Muscle of leg (tissue), 11 donors: ENCODE results near the gene NKD1. TPM values are rescaled to one million over a fixed set of nuclear protein-coding genes. Genes with fewer than 3 reads are reported as not detected.

Experiments used
- DNase-seq: peaks from one replicate; pipeline ENCODE4 v3.0.0; 2013
- H3K27ac ChIP-seq: one replicate; pipeline ENCODE4 v1.5.1; 2013; ENCODE audit warnings: mild to moderate bottlenecking, low read length, control low read depth
- H3K27me3 ChIP-seq: one replicate; pipeline ENCODE4 v1.6.1; 2013; ENCODE audit warnings: low read length; ENCODE audit not compliant: control insufficient read depth, insufficient read depth
- H3K36me3 ChIP-seq: one replicate; pipeline ENCODE4 v1.6.1; 2013; ENCODE audit warnings: low read length; ENCODE audit not compliant: control insufficient read depth, insufficient read depth
- H3K4me1 ChIP-seq: one replicate; pipeline ENCODE4 v1.6.1; 2013; ENCODE audit warnings: low read length; ENCODE audit not compliant: control insufficient read depth, insufficient read depth
- H3K4me3 ChIP-seq: one replicate; pipeline ENCODE4 v1.5.1; 2013; ENCODE audit warnings: low read length, control low read depth
- H3K9me3 ChIP-seq: replicated peaks from 2 replicates; pipeline ENCODE4 v1.6.1; 2013; ENCODE audit warnings: low read depth, low read length; ENCODE audit not compliant: control insufficient read depth
- WGBS: methylation state at CpG from one replicate; pipeline ENCODE4 v1.1.5; 2013; ENCODE audit warnings: missing lambda C conversion rate; ENCODE audit not compliant: insufficient coverage; 5-methylcytosine and 5-hydroxymethylcytosine counted together
- polyA plus RNA-seq, 8 donors: library from polyadenylated mRNA; unstranded; fragments of 120-200 nt; gene quantifications; one replicate each; pipeline versions ENCODE4 v1.2.1 to v1.2.3, GENCODE V29; 2013; ENCODE audit warnings: inconsistent platforms in 1 of 8, low replicate concordance in 1 of 8; ENCODE audit not compliant: insufficient read length in 8 of 8, insufficient read depth in 1 of 8
- total RNA-seq: library from RNA; stranded (reverse); fragments of 120-200 nt; gene quantifications from one replicate; pipeline ENCODE4 v1.2.4, GENCODE V29; 2013

The NKD1 gene
- total and polyA plus RNA-seq, 9 donors: 2.8 to 7.7 (median 4.5) TPM

DNA sequence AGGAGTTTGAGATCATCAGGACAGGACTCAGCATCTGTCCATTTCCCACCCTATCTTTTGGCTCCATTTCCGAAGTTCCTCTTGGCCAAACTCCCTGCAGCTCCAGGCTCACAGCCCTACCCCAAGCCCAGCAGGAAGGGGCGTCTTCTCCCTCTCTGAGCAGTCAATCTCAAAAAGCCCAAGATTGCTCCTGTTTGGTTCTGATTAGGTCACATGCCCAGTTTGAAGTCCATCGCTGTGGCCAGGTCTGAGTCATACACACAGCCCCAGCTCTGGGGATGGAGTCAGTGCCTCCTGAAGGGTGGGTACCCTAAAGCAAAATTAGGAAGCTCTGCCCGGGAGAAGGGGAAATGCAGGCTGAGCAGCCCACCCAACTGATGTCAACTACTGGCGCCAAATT is 109.0 kb downstream of the NKD1 start:
- no peaks in the 10 kb centered on the region for H3K4me1 ChIP-seq
- DNase-seq: peak; percentile 23
- WGBS: 51% methylated on average over 3 of the region's 5 CpGs
- no peak overlapping the region for H3K4me3 ChIP-seq
- H3K36me3 ChIP-seq: no peaks in the 10 kb centered on the region
- no peak overlapping the region for H3K27ac ChIP-seq
- H3K9me3 ChIP-seq: no peaks in the 10 kb centered on the region
- H3K27me3 ChIP-seq: peaks cover 2% of the 10 kb centered on the region

- DNase-seq: no peak
Measured at GRCh38 chr16:50659806-50660205, 111.6 kb downstream of the NKD1 start.

DNA sequence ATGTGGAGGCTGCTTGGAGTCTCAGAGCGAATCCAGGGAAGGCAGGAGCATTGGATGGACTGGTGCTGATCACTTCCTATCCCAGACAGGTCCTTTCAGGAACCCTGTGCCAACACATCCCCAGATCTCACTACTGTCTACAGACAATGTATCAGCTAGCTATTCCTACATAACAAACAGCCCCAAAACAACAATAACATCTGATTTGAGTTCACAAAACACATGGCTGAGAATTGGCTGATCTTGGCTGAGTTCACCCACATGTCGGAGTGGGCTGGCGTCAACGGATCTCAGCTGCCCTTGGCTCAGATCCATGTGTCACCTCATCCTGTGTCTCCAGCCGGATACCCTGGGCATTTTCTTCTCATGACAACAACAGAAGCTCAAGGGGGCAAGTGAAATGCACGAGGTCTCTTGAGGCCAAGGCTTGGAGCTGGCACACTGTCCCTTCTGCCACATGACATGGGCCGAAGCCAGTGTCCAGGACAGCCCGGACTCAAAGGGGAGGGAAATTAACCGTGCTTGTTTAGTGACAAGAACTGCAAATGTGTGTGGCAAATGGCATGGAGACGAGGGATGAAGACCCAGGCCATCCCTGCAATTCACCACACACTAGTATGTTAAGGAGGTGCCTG is 114.2 kb downstream of the NKD1 start:
- H3K4me3 ChIP-seq: no peak overlapping the region
- no peak for DNase-seq
- 68% methylated on average over 7 of the region's 10 CpGs for WGBS

More at GRCh38 chr16:50659806-50660205, 111.6 kb downstream of the NKD1 start:
- Histone ChIP-seq H3K4me3 (no peak overlapping the region), H3K9me3 (peaks cover 9% of the 10 kb centered on the region), H3K27ac (no peak overlapping the region), H3K4me1 (peaks cover under 1% of the 10 kb centered on the region), H3K36me3 (no peaks in the 10 kb centered on the region), H3K27me3 (no peaks in the 10 kb centered on the region)
- WGBS: 100% methylated on average over 1 of the region's 5 CpGs

DNA sequence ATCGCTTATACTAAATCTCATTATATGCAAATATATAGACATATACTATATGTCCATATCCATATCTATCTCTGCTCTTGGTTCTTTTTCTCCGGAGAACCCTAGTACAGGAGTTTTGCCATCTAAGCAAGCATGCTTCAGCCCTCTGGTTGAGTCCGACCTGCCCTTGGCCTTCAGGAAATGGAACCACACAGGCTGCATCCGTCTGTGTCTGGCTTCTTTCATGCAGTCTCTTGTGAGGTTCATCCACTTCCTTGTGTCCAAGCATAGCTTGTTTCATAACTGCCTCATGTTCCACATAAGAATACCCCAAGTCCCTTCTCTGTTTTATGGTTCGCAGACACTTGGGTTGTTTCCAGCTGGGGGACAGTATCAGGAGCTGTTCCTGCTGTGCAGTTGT is 116.1 kb downstream of the NKD1 start:
- Histone ChIP-seq H3K4me3 (no peak overlapping the region), H3K36me3 (no peaks in the 10 kb centered on the region), H3K9me3 (peaks cover 9% of the 10 kb centered on the region), H3K27me3 (no peaks in the 10 kb centered on the region), H3K27ac (no peak overlapping the region), H3K4me1 (peaks cover 25% of the 10 kb centered on the region)
- WGBS: 83% methylated on average over 3 of the region's 5 CpGs
- DNase-seq: no peak

More for the DNA sequence above, 114.2 kb downstream of the NKD1 start:
- H3K36me3 ChIP-seq: no peaks in the 10 kb centered on the region
- no peak overlapping the region for H3K27ac ChIP-seq
- peaks cover 9% of the 10 kb centered on the region for H3K9me3 ChIP-seq
- H3K4me1 ChIP-seq: peaks cover 8% of the 10 kb centered on the region
- H3K27me3 ChIP-seq: no peaks in the 10 kb centered on the region

DNA sequence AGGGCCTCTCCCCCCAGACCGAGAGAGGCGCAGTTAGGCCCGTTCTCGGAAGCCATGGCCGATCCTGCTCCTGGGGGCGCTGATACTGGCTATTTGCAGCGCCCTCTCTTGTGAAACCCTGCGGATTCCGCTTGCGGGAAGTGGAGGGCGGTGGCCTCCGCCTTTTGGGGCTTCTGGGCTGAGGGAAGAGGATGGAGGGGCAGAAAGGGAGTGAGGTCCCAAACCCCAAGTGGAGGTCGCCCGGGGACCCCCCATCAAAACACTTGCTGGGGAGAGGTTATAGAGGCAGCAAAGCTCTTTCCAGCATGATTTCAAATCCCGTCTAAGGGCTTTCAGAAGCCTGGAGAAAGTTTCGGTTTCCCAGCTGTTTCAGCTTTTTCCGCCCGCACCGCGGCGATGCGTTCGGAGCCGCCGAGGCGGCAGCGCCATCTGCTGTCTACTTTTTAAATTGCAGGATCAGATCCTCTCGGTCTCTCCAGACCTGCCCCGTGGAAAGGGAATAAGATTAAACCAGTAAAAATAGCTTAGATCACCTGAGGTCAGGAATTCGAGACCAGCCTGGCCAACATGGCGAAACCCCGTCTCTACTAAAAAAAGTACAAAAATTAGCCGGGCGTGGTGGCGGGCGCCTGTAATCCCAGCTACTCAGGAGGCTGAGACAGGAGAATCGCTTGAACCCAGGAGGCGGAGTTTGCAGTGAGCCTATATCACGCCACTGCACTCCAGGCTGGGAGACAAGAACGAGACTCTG is 117.1 kb downstream of the NKD1 start:
- no peaks in the 10 kb centered on the region for H3K36me3 ChIP-seq
- peak overlapping the region; percentile 21 for H3K4me3 ChIP-seq
- H3K9me3 ChIP-seq: peaks cover 9% of the 10 kb centered on the region
- H3K27me3 ChIP-seq: no peaks in the 10 kb centered on the region
- peak; percentile 86 for DNase-seq
- peak overlapping the region; percentile 72 for H3K27ac ChIP-seq
- 25% methylated on average over 26 of the region's 40 CpGs for WGBS
- H3K4me1 ChIP-seq: peaks cover 32% of the 10 kb centered on the region

DNA sequence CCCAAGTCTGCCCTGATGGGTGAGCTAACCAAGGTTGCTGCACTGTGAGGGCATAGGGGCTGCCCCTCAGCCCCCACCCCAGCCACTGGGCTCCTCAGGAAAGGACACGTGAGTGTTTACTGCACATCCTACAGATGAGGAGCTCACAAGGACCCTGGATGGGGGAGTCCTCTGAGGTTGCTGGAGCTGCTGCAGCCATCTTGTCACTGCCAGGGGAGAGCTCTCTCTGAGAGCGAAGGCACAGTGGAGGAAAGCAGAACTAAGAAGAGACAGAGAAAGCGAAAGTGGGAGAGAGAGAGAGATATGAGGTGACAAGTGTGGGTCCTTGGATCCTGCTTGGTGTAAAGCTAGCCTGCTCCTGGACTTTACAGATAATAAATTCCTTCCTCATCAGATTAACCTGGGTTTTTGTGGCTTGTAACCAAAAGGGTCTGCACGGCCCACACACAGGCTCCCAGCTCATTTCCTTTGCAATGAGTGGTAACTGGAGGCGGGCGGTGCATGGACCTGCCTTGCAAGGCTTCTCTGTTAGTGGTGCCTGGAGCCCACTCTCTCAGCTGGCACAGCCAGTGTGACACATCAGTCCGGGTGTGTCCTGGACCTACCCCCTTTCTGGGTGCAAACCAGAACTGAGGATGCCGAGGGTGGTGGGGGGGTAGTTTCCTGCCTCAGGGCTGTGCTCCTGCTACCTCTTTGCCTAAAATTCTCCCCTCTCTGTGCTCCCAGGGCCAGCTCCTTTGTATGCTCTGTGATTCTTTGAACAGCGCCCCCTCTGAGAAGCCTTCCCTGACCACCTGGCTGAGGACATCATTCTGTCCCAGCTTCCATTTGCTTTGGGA is 118.7 kb downstream of the NKD1 start:
- Histone ChIP-seq H3K27ac (no peak overlapping the region), H3K4me3 (no peak overlapping the region), H3K4me1 (peaks cover 32% of the 10 kb centered on the region), H3K9me3 (peaks cover 15% of the 10 kb centered on the region), H3K36me3 (no peaks in the 10 kb centered on the region), H3K27me3 (no peaks in the 10 kb centered on the region)
- no peak for DNase-seq
- WGBS: 93% methylated on average over 4 of the region's 9 CpGs

DNA sequence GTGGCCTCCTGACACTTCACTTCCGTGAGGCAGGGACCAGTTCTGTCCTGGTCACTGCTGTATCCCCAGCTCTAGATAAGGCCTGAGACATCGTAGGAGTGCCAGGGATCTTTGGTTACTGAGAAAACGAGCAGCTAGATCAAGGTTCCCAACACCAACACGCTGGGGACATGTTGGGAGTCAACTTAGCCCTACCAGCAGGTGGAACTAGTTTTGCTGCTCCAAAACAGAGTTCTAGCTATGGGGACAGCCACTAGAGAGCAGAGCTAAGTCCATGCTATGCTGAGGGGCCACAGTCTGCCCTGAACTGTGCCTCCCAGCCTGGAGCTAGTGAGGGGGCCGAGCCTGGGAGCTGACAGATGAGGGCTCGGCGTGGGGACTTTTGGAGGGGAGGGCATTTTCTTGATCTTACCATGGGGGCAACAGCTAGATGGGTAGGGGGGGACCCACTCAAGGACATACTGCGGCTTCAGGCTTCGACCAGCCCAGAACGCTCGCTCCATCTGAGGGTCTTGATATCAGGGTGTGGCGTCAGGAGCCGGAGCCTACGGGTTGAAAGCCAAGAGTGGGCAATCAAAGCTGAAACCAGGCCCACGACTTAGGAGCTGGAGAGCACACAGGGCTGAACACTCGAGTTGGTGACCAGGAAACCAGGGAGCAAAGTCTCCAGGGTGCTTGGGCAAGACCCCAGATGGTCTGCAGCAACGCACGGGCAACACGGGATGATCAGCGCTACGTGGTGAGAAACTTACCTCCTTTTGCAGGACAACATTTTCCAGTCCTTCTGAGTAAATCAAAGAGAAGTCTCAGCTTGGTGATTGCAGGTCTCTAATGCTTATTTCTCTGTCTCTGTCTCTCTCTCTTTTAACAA is 119.5 kb downstream of the NKD1 start:
- 72% methylated on average over 21 of the region's 21 CpGs for WGBS
- peaks cover 32% of the 10 kb centered on the region for H3K4me1 ChIP-seq
- no peaks in the 10 kb centered on the region for H3K27me3 ChIP-seq
- DNase-seq: no peak
- peaks cover 17% of the 10 kb centered on the region for H3K9me3 ChIP-seq
- H3K27ac ChIP-seq: peak overlapping the region; percentile 78
- H3K36me3 ChIP-seq: no peaks in the 10 kb centered on the region
- H3K4me3 ChIP-seq: no peak overlapping the region

DNA sequence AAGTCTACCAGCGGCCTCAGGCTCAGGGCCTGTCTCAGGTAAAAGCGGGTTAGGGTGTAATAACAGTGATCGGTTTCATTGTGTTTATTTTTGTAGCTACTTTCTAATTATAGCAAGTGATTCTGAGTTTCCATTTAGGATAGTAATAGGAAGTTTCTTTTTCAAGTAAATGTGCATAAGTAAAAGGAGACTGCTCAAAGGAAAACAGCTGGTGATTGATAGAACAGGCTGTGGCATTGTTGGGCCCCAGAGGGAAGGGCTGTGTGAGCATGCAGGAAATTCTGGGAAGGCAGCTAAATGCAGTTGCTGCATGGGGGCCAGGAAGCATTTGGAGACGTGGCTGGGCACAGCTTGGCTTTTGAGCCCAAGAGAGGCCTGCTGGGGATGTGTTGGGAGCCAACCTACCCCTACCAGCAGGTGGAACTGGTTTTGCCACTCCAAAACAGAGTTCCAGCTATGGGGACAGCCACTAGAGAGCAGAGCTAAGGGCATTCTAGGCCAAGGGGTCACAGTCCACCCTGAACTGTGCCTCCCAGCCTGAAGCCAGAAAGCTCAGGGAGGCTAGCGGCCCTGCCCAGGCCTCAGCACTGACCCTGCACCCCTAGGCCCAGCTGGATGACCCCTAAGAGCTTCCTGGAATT is 120.3 kb downstream of the NKD1 start:
- H3K27me3 ChIP-seq: peaks cover 2% of the 10 kb centered on the region
- WGBS: 53% methylated on average over 3 of the region's 5 CpGs
- peak; percentile 68 for DNase-seq
- H3K27ac ChIP-seq: peak overlapping the region; percentile 78
- H3K9me3 ChIP-seq: peaks cover 19% of the 10 kb centered on the region
- H3K4me1 ChIP-seq: peaks cover 32% of the 10 kb centered on the region
- H3K4me3 ChIP-seq: no peak overlapping the region
- H3K36me3 ChIP-seq: no peaks in the 10 kb centered on the region

DNA sequence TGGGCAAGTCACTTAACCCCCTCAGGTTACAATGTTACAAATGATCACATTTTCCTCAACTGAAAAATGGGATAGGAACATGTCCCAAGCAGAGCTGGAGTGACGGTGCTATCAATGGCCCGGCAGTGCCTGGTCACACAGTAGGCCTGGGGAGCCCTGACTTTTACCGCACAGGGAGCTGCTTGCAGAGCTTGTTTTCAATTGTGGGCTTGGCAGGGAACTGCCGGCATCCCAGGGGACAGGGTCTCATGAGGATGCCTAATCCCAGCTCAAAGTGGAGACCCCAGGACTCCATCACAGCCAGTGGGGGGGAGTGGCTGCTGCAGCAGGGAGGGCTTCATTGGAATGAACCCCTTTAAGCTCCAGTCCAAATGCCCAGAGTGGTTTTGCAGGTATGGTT is 121.5 kb downstream of the NKD1 start:
- WGBS: 88% methylated on average over 3 of the region's 4 CpGs
- Histone ChIP-seq H3K36me3 (peaks cover 3% of the 10 kb centered on the region), H3K4me3 (no peak overlapping the region), H3K27ac (no peak overlapping the region), H3K27me3 (peaks cover 2% of the 10 kb centered on the region), H3K4me1 (peaks cover 31% of the 10 kb centered on the region), H3K9me3 (peaks cover 15% of the 10 kb centered on the region)
- DNase-seq: no peak
